Lower leg skin (tissue), 4 donors: ENCODE measurements around the gene WDR33. TPM values are rescaled to one million over a fixed set of nuclear protein-coding genes. Genes with fewer than 3 reads are reported as not detected.

Experiments
- DNase-seq, 2 donors: peaks; one replicate each; pipeline ENCODE4 v3.0.0-alpha.2; 2019; ENCODE audit warnings: low spot score in 2 of 2
- H3K4me3 ChIP-seq: fragments of 200-600 bp; sonication (generic); 2 replicates; pipeline ENCODE4 v1.5.1; 2017; ENCODE audit warnings: mild to moderate bottlenecking, low read depth; ENCODE audit not compliant: poor library complexity, severe bottlenecking
- POLR2A ChIP-seq, 2 donors: fragments of 450-650 bp; IDR thresholded peaks; one replicate each; pipeline ENCODE4 v1.6.1; 2016 to 2017; ENCODE audit warnings: antibody characterized with exemption in 2 of 2, mild to moderate bottlenecking in 1 of 2, moderate library complexity in 1 of 2
- WGBS, 2 donors: methylation state at CpG; one replicate each; pipeline ENCODE4 v1.1.5; 2018; 5-methylcytosine and 5-hydroxymethylcytosine counted together
- intact Hi-C: fragments of 100-400 bp; cut with DNase I; formaldehyde crosslinking; loops from one replicate; pipeline ENCODE4 v1.15.0; 2023; ENCODE audit warnings: low total_unique reads
- total RNA-seq, 4 donors: library from RNA; depleted of rRNA; stranded (reverse); fragments of >200 nt; gene quantifications; one replicate each; pipeline ENCODE4 v1.1.0, GENCODE V29; 2016
- TF ChIP-seq, protein P1 (sequence below), 3 donors: fragments of 450-650 bp; IDR thresholded peaks; one replicate each; pipeline ENCODE4 v1.5.1; 2016; ENCODE audit warnings: antibody characterized with exemption in 3 of 3, mild to moderate bottlenecking in 3 of 3, moderate library complexity in 2 of 3

The WDR33 gene
- total RNA-seq, 4 donors from 2014 or later: 31.6 to 44.8 (median 32.5) TPM

DNA sequence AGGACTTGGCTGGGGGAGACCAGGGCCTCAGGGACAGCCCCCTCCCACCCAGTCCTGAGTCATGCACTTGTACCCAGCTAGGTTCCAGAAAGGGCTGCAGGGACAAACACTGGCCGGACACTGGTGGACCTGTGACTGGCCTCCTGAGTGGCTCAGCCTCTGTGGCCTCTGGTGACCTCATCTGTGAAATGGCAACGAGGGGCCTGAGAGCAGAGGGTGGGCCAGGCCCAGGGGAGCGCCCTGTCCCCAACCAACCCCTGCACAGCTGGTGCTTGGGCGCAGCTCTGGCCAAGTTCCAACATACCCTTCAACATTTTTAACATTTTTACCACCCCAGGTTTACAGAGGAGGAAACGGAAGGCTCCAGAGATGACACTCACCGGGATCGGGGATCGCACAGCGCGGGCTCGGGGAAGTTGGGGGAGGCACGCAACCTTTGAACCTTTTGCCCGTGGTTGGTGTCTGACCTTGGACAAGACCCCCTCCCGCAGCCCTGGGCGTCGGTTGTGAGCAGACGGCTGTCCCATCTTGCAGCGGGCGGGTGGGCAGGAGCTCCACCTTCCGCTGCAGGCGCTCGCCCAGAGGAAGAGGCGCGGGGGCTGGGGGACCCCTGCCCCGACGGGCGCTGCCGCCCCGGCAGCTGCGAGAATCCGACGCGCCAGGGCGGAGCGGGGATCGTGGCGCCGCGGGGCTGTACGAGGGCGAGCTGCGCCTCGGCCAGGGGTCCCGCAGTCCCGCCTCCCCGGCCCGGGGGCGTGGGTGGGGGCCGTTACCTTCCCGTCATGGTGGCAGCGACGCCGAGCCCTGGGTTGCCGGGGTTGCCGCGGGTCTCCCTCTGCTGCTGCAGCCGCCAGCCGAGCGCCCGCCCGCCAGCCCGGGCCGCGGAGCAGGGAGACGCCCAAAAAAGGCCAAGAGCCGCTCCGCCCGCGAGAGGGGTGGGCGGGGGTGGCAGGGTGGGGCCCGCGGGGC lies 136.4 kb downstream of the WDR33 start:
- intact Hi-C loops: no loop called here
- DNase-seq: peak in 1 of 2 donors; percentile 88
- 7 to 24% methylated on average over 12 to 39 of the region's 72 CpGs for WGBS, 2 donors

DNA sequence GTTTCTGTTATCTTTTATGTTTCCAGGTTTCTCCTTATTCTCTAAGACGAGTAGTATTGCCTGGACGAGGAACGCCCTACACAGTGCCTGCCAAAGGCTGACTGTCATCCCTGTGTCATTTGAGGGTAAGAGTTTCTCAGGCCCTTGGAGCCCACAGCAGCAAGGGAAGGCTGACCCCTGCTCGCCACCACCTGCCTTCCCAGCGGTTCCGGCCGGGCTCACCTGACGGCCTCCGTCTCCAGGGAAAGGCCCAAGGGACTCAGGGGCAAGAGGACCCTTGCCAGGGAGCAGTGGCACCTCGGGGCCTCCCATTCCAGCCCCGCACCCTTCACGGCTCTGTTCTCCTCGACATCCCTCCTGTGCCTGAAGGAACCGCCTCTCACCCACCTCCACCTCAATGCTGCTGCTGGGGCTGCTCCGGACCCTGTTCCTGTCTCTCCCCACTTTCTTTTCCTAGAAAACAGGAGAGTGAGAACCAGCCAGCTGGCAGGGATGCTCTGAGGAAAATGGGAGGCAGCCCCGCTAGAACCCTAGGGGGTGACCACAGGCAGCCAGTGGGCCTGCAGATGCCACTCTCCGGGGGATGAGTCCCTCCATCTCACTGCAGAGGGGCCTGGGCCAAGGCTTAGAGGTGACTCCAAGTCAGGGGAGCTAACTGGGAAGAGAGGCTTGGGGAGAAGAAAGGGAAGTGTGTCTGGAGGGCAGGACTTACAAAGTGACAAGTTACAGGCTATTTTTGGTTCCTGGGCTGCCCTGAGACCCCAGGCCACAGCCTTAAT lies 137.5 kb downstream of the WDR33 start:
- no peak overlapping the region for H3K4me3 ChIP-seq
- intact Hi-C loops: no loop called here
- peak in 1 of 2 donors; percentile 88 for DNase-seq
- 61 to 64% methylated on average over 17 of the region's 17 CpGs for WGBS, 2 donors
- TF ChIP-seq POLR2A (IDR thresholded peaks at IDR 0.05): no peak
- TF ChIP-seq, protein P1, sequence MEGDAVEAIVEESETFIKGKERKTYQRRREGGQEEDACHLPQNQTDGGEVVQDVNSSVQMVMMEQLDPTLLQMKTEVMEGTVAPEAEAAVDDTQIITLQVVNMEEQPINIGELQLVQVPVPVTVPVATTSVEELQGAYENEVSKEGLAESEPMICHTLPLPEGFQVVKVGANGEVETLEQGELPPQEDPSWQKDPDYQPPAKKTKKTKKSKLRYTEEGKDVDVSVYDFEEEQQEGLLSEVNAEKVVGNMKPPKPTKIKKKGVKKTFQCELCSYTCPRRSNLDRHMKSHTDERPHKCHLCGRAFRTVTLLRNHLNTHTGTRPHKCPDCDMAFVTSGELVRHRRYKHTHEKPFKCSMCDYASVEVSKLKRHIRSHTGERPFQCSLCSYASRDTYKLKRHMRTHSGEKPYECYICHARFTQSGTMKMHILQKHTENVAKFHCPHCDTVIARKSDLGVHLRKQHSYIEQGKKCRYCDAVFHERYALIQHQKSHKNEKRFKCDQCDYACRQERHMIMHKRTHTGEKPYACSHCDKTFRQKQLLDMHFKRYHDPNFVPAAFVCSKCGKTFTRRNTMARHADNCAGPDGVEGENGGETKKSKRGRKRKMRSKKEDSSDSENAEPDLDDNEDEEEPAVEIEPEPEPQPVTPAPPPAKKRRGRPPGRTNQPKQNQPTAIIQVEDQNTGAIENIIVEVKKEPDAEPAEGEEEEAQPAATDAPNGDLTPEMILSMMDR (IDR thresholded peaks at IDR 0.05): no peak

More for the DNA sequence above, 136.4 kb downstream of the WDR33 start:
- H3K4me3 ChIP-seq: peak overlapping the region; percentile 43
- TF ChIP-seq POLR2A (IDR thresholded peaks at IDR 0.05): no peak
- TF ChIP-seq, protein P1 (IDR thresholded peaks at IDR 0.05): no peak

DNA sequence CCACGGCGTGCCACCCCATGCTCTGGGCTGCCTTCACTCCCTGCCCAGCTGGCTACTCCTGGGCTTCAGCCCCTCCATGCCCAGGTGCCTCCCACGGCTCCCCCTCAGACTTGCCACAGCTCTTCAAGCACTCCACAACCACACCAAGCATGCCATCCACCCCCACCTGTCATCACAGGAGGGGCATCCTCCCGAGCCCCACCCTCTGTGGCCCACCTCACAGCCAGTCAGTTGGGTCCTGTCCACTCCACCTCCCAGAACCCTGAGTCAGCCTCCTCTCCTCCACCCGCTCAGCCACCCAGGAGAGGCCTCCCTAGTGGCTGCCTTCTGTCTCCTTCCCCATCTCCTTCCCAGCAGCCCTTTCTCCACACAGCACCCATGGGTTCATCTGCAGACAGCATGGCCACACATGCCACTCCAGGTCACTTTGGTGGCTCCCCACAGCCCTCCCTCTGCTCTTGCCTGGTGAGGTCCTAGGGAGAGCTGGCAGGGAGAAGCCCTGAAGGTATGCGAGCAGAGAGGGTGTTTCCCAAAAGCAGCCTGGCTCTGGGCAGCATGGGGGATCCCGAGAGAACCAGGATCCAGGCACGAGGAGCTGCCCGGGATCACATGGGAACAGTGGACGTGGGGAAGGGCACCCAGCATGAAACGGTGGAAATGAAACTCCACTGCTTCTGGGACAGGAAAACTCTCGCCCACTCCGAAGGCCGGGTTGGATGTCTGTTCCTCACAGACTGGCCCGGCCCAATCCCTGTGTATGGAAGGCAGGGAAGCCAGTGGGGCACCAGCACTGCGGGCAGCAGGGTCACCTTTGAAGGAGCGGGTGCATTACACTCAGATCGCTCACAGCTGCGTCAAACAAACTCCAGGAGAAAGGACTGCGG lies 138.4 kb downstream of the WDR33 start:
- peak in 1 of 2 donors; percentile 87 for DNase-seq
- TF ChIP-seq POLR2A (IDR thresholded peaks at IDR 0.05): no peak
- TF ChIP-seq, protein P1 (IDR thresholded peaks at IDR 0.05): no peak
- no peak overlapping the region for H3K4me3 ChIP-seq
- 70 to 71% methylated on average over 20 of the region's 20 CpGs for WGBS, 2 donors
- intact Hi-C loops: no loop called here

DNA sequence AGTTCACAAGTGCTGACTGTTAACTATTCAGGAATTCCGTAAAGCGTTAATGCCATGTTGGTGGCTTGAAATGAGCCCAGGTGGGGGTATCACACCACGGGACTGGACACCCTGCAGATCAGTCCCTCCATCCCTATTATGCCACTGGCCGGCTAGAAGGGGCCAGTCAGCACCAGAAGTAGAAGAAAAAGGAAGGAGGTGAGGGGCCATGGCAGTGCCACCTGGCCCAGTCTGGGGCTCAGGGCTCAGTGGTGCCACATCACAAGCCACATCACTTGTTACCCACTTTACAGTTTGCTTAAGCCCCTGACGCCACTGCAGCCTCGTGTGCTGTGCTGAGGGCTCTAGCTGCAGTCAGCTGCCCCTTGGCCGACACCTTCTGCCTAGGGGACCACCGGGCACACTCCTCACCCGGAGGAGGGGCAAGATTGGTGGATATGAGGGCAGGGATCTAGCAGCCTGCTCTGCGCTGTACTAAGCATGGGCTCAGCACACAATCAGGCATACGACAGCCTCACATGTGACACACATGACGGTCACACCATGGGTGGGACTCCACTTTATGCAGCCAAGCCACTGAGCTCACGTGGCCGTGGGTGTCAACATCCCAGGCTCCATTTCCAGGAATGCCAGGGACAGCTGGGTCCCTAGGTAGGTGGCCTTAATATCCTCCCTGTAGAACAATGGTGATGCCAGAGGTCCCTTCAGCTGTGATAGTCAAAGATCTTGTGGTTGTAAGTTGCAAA lies 139.2 kb downstream of the WDR33 start:
- H3K4me3 ChIP-seq: no peak overlapping the region
- DNase-seq: peak in 1 of 2 donors; percentile 90
- intact Hi-C loops: no loop called here
- WGBS, 2 donors: 72 to 77% methylated on average over 14 of the region's 14 CpGs
- TF ChIP-seq, protein P1 (IDR thresholded peaks at IDR 0.05): no peak
- TF ChIP-seq POLR2A (IDR thresholded peaks at IDR 0.05): no peak

DNA sequence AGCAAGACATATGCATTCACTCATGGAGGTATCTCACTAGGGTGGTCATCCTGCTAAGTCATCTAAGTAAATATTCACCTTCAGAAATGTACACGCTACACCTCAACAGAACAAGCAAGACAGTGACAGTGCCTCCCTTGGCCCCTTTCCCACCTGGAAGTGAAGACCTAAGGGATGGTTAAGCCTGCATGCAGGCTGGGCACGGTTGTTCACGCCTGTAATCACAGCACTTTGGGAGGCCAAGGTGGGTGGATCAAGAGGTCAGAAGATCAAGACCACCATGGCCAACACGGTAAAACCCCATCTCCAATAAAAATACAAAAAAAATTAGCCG lies 140.0 kb downstream of the WDR33 start:
- no peak overlapping the region for H3K4me3 ChIP-seq
- intact Hi-C loops: no loop called here
- DNase-seq: peak in 1 of 2 donors; percentile 63
- WGBS, 2 donors: 89 to 92% methylated on average over 5 of the region's 5 CpGs
- no peak for TF ChIP-seq POLR2A (IDR thresholded peaks at IDR 0.05)
- TF ChIP-seq, protein P1 (IDR thresholded peaks at IDR 0.05): no peak
